Stimulated activated CD8-positive, alpha-beta memory T cell treated with anti-CD3 and anti-CD28 coated beads, Interleukin-7, amount 100 ng/mL, for 48 hours (primary cell): ENCODE data around the gene DESI1.
"Not testable (repeated sequence)": the region's sequence is repeated elsewhere in the genome, so short reads cannot be mapped to it uniquely, and the experiment has no call there.

Source experiments
- DNase-seq, 2 donors: peaks; one replicate each; pipeline ENCODE4 v3.0.0-alpha.2; 2020; ENCODE audit warnings: low read depth in 1 of 2; ENCODE audit errors: extremely low read depth in 1 of 2

The DESI1 gene

DNA sequence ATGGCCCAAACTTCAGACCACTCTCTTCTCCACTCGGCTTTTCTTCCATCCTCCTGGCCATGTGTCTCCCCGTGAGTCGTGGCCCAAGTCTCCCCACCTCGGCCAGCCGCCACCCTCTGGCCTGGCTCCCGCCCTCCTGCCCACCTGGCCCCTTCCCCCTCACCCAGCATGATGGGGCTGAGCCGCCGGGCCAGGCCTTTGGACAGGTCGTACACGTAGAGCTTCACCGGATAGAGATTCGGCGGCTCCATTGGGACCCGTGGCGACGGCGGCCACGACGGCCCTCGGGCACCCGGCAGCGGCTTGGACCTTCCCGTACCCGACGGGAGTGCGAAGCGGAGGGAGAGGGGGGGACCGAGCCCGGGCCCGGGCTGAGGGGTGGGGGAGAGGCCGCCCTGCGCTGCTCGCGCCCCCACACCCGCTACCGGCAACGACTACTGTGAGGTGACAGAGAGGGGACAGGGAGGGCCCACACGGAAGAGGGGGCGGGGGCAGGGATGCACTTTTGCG is at the start of gene DESI1:
TSS of gene DESI1 (minus strand) at position 455 of the 510 bp plus-strand sequence. CDS start at position 251, 204 bp downstream.
- no peak for DNase-seq

DNA sequence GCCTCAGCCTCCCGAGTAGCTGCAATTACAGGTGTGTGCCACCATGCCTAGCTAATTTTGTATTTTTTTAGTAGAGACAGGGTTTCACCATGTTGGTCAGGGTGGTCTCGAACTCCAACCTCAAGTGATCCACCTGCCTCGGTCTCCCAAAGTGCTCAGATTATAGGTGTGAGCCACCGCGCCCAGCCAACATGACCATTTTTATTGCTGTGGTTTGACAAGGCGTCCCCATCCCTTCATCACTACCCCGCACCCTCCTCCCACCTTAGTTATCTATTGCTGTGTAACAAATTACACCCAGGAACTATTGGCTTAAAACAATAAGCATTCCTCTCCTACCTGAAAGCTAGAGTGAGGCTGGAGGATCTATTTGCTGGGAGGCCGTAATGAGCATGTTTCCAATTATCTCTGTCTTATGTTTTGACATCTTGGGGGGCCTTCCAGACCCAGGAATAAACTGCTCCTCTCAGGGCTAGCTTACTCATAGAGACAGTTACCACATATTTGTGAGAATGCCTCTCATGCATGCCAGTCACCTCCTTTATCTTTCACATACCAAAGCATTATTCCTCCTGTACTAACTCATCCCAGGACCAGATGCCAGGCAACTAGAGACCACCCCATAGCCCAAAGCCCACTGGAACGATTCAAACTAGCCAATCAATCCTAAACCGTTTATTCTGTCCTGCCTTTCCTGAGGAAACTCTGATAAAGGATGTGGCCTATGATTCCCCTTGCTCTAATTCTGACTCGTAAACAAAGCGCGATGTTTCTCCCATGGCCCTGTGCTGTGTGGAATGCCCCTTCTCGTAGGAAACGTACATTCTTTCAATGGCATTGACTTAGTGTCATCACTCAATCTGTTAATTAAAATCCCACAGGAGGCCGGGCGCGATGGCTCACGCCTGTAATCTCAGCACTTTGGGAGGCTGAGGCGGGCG is 48.4 kb upstream of the DESI1 start:
- DNase-seq: no peak

DNA sequence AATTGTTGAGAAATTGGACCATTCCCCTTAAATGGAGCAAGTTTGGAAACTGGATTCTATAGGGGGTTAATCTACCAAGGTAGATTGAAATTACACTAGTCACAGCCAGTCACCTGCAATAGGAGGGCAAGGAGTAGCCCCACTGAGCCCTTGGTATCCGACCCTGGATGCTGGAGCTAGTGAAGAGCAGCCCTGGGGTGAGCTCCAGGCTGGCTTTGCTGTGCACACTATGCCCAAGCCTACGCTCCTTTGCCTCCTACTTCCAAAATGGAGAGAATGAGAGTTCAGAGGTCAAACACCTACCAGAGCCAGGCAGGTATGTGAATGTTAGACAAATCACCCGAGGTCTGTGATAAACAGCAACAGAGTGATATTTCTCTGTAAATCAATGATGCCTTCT is 44.1 kb upstream of the DESI1 start:
- no peak for DNase-seq

DNA sequence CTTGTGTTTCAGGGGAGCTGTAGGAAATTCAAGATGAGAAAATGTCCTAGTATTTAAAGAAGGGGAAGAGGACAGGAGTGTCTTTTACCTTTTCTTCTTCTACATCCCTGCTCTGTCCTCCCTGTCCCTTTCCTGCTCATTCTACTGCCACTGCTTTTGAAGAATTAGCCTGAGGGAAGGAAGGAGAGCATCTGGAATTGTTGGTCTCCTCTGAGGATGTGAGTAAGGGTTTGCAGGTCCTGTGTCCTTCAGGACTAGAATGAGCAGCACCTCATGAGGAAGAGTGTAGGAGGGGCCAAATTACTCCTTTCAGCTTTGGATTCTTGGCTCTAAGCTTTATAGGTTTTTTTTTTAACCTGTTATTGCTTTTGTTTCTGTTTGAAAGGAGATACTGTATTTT is 43.6 kb upstream of the DESI1 start:
- no peak for DNase-seq

DNA sequence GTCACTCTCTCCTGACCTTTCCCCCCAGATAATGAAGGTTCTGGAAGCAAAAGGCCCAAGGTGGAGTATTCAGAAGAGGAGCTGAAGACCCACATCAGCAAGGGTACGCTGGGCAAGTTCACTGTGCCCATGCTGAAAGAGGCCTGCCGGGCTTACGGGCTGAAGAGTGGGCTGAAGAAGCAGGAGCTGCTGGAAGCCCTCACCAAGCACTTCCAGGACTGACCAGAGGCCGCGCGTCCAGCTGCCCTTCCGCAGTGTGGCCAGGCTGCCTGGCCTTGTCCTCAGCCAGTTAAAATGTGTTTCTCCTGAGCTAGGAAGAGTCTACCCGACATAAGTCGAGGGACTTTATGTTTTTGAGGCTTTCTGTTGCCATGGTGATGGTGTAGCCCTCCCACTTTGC is 42.8 kb upstream of the DESI1 start:
- not testable (repeated sequence) for DNase-seq

DNA sequence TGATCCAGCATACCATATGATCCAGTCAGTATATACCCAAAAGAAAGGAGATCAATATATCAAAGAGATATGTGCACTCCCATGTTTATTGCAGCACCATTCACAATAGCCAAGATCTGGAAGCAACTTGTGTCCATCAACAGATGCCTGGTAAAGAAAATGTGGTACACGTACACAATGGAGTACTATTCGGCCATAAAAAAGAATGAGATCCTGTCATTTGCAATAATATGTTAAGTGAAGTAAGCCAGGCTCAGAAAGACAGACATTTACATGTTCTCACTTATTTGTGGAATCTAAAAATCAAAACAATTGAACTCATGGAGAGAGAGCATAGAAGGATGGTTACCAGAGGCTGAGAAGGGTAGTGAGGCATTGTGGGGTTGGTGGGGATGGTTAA is 40.9 kb upstream of the DESI1 start:
- no peak for DNase-seq

DNA sequence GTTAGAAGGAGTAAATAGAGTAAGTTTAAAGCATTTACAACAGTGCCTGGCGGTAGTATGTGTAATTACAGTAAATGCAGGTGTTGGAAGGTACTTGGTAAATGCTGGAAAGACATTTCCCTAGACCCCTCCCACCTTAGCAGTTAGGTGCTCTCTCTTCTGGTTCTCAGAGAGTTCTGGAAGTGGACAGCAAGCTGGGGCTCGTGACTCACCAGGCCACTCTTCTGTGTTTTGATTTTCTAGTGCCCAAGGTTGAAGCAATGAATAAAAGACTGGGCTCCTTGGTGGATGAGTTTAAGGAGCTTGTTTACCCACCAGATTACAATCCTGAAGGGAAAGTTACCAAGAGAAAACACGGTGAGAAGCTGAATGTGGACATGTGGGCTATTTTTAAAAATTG is 40.2 kb upstream of the DESI1 start:
- DNase-seq: no peak

DNA sequence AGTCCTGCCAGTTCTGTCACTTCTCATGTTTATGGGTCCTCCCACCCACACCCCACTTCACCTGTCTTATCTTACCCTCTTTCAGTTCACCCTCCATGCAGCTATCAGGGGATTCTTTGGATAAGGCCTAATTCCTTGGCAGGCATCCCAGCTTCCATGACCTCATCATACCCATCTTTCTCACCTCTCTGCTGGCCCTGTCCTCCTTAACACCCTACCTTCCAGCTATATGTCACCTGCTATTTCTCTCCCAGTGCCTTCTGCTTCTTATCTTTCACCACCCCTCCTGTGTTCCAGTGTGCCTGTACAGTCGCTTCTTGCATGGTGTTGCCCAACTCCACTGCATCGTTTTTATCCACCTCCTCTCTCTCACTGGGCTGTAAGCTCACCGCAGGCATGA is 39.6 kb upstream of the DESI1 start:
- no peak for DNase-seq

DNA sequence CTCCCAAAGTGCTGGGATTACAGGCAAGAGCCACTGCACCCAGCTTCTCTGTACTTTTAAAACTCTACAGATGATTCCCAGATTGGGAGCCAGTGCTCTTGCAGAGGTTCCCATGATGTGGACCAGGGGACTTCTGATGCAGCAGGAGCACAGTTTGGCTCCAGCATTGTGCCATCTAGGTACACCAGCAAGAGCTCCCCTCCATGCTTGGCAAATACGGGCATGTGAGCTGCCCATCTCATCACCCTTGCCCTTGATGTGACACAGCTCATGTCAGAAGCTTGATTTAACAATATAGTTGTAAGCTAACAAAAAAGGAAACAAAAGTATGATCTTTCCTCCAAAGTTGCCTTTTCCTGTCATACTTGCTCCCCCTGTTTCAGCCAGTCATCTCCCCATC is 39.1 kb upstream of the DESI1 start:
- DNase-seq: no peak

DNA sequence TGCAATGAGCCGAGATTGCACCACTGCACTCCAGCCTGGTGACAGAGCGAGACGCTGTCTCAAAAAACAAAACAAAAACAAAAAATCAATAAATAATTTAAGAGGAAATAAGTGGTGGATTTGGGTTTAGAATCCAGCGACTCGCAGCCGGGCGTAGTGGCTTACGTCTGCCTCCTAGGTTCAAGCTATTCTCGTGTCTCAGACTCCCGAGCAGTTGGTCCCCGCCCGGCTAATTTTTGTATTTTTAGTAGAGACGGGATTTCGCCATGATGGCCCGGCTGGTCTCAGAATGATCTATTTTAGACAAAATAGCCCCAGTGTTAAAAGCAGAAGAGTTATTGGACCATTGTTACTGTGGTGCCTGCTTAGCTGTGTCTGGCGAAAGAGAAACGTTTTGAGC is 38.0 kb upstream of the DESI1 start:
- no peak for DNase-seq

DNA sequence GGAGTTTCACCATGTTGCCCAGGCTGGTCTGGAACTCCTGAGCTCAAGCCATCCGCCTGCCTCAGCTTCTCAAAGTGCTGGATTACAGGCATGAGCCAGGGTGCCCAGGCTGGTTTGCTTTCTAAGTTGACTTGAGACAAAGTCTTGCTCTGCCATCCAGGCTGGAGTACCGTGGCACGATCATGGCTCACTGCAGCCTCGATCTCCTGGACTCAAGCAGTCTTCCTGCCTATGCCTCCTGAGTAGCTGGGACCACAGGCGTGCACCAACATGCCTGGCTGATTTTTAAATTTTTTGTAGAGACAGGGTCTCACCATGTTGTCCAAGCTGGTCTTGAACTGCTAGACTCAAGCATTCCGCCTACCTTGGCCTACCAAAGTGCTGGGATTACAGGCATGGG is 36.9 kb upstream of the DESI1 start:
- DNase-seq: no peak

DNA sequence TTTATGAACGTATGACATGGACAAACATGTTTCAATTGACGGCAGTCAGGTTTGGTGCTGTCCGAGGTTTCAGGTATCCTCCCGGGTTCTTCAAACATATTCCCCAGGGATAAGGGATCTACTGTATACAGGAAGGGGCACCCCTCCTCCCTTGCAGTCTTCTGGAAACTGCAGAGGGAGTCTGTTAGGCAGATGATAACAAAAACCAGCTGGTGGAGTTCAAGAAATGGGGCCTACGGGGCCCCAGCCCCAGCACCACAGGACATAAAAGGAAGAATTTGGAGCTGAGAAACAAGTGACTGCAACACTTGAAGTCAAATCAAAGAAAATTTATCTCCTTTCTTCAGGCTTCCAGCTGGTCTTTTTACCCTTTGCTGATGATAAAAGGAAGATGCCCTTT is 35.7 kb upstream of the DESI1 start:
- no peak for DNase-seq

DNA sequence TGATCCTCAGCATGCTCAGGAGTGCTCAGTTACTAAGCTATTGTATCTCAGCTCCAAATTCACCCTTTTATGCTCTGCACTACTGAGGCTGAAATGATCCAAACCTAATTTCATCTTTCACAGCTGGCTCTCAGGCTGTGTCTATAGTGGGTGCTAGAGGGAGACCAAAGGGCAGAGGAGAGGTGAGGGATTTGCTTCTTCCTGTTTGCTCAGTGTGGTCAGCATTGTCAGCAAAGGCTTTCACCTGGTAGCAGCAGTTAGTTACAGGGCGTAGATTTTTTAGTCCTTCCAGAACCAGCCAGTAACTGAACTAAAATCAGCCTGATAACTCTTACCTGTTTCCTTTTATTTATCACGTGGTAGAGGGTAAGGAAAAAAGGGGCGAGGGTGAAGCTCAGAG is 33.5 kb upstream of the DESI1 start:
- DNase-seq: no peak

DNA sequence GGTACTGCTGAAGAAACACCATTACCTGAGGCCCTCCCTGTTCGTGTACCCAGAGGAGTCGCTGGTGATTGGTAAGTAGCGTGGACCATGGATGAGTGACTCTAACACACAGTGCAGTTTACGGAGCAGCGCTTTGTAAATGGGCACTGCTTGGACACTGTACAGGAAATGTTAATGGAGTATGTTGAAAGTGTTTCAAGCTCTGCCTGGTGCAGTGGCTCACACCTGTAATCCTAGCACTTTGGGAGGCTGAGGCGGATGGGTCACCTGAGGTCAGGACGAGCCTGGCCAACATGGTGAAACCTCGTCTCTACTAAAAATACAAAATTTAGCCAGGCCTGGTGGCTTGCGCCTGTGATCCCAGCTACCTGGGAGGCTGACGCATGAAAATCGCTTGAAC is 30.0 kb upstream of the DESI1 start:
- DNase-seq: no peak

DNA sequence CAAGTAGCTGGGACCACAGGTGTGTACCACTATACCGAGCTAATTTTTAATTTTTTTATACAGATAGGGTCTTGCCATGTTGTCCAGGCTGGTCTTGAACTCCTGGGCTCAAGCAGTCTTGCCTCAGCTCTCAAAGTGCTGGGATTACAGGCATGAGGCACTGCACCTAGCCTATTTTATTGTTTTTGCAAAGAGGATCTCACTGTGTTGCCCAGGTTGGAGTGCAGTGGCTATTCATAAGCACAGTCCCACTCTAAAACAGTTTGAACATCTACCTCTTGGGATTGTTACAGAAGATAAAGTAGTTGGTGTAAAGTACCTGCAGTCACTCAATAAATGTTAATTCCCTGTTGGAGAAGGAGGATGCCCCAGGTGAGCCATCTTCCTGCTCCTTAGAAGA is 29.4 kb upstream of the DESI1 start:
- no peak for DNase-seq

DNA sequence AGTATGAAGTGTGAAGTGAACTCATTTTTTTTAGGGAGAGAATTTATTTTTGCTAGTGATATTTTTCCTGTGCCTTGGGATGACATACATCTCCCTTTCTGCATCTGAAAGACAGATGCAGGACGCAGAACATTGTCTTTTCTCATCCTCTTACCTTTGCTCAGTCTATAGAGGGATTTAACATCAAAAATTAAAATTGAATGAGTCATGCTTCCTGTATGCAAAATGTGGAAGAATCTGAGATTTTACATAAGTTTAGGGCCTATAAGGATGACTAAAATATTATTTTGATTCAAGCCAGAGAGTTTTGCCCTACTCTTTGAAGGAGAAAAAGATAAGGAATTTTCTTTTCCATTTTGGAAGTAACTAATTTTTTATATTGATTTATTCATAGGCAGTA is 27.6 kb upstream of the DESI1 start:
- DNase-seq: no peak

DNA sequence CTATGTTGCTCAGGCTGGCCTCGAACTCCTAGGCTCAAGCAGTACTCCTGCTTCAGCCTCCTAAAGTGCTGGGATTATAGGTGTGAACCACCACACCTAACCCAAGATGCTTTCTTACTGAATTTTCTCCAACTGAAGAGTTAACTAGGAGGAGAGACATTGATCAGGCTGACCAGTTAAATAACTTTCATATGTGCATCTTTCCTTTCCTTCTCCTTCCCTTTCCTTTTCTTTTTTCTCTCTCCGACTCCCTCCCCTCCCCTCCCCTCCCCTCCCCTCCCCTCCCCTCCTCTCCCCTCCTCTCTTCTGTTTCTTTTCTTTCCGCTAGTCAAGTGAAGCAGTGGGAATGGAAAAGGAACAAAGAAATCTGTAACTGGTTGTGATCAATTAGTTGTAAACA is 26.9 kb upstream of the DESI1 start:
- no peak for DNase-seq

DNA sequence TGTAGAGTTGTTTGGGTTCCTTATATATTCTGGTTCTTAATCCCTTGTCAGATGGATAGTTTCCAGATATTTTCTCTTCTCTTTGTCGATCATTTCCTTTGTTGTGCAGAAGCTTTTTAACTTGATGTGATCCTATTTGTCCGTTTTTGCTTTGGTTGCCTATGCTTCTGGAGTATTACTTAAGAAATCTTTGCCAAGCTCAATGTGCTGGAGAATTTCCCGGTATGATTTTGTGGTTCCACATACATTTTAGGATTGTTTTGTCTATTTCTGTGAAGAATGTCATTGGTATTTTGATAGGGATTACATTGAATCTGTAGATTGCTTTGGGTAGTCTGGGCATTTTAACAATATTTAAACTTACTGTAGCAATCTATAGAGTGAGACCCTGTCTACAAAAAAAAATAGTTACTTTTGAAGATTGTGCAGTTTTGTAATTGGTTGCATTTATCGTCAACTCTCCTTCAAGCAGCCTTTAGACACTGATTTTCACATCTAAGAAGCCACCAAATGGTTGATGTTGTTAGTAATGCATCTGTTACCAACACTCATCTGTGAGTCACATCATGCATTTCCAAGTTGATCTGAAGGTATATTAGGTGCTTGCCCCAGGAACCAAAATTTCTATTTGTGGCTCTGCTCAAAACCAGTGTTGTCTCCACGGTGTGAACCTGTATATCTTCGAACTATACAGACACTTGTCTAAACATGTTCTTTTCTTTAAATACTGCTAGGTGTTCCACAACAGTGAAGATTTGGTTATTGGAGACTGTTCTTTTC is 21.7 kb upstream of the DESI1 start:
- no peak for DNase-seq

DNA sequence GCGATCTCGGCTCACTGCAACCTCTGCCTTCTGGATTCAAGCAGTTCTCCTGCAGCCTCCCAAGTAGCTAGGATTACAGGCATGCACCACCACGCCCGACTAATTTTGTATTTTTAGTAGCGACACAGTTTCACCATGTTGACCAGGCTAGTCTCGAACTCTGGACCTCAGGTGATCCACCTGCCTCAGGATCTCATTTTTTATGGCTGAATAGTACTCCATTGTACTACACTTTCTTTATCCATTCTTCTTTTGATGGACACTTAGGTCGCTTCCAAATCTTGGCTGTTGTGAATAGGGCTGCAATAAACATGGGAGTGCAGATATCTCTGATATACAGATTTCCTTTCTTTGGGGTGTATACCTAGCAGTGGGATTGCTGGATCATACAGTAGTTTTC is 21.0 kb upstream of the DESI1 start:
- no peak for DNase-seq

DNA sequence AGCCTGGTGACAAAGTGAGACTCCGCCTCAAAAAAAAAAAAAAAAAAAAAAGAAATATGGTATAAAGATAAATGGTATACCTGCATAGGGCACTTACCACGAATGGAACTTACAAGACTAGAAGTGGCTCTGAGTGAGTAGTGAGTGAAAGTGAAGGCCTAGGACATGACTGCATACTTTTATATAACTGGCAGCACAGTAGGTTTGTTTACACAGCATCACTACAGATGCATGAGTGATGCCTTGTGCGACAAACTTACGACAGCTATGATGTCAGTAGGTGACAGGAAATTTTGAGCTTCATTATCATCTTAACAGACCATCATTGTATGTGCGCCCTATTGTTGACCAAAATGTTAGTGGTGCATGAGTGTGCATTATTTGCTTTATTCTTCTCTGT is 17.9 kb upstream of the DESI1 start:
- no peak for DNase-seq

DNA sequence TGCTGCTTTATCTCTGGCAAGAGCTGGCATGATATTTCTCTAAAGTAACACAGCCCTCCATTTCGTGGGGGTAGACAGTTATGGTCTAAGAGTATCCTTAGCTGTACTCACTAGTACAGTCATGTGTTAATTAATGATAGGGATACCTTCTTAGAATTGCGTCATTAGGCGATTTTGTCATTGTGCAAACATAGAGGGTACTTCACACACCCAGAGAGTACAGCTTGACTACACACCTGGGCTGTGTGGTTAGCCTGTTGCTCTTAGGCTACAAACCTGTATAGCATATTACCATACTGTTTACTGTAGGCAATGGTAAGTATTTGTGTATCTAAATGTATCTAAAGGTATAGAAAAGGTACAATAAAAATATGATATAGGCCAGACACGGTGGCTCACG is 17.3 kb upstream of the DESI1 start:
- no peak for DNase-seq

DNA sequence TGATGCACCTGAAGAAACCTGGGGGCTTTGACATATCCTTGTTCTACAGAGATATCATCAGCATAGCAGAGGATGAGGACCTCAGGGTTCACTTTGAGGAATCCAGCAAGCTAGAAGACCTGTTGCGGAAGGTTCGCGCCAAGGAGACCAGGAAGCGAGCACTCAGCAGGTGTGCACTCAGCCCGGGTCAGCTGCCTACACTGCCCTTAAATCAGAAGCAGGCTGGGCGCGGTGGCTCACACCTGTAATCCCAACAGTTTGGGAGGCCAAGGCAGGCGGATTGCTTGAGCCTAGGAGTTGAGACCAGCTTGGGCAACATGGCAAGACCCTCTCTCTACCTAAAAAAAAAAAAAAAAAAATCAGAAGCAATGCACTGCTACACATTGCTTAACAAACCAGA is 16.8 kb upstream of the DESI1 start:
- DNase-seq: not testable (repeated sequence)
